Putamen (tissue), 1 donor: ENCODE data around the gene GULP1.

Source experiments
- DNase-seq: peaks from one replicate; pipeline ENCODE4 v3.0.0-alpha.2; 2016; ENCODE audit warnings: low spot score

GULP1 gene

DNA sequence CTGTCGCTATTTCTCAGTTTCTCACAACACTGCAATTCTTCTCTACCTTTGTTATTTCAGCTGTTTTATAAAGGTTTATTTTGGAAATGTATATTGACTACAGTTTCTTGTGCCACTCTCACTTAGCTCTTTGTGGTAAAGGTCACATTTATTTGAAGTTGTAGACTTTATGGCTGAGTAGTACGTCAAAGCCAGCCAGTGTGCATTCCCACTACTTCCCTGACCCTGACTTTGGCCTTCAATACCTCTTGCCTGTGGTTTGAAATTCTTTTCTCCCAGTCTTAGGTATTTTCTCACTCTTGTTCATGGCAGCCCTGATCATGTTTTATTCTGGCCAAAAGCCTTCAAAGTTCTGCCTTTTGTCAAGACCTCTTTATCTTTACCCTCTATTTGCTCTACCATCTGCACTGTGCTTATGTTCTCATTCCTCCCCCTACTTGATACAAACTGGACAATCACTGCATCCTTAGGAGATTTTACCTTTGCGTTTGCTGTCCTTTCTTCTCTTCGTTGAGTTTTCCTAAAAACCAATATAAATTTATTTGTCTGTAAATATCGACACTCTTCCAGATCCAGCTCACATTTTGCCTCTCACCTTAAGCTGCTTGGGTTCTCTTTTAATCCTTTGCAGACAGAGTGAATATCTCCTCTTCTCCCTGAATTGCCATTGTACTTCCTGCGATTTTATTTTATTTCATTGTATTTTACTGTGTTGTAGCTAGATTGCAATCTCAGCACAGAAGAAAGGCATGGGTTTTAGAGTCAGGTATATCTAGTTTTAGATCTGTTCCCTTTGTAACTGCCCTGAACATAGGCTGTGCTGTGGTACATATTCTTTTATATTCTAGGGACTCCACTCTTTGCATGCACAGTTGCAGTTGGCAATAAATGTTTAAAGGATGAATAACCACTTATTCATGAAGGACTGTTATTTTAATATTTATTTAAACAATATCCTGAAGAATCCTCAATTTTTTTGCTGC is 31.2 kb downstream of the GULP1 start:
- no peak for DNase-seq

DNA sequence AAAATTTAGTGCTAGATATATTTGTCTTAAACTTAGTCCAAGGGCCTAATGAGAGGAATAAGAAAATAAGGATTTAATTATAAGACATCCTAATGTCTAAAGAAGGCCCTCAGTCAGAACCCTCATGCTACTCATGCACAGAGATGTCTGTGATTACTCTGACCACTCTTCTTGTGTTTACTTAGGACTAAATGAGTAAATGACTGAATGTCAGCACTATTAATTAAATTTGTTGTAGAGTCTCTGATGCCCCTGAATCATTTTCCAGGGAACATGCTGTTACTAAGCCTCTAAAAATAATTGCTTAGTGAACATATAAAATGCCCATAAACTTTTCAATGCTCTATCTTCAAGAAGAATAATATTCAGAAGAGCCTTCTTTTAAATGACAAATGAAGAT is 32.4 kb downstream of the GULP1 start:
- DNase-seq = no peak

DNA sequence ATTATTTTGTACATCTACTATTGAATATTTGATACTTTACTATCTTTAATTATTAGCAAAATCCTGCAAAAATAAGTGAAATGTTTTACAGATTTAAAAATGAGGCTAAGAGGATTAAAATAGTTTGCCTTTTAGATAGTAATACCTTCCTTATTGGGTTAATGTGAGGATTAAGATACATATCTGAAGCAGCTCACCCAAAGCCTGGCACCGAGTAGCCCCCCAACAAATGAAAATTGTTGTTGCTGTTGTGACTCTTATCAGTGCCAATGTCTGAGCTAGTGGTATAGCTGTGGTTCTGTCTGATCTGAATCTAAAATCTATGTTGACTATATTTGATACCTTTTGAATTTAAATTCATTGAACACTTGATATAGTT is 34.6 kb downstream of the GULP1 start:
- no peak for DNase-seq

DNA sequence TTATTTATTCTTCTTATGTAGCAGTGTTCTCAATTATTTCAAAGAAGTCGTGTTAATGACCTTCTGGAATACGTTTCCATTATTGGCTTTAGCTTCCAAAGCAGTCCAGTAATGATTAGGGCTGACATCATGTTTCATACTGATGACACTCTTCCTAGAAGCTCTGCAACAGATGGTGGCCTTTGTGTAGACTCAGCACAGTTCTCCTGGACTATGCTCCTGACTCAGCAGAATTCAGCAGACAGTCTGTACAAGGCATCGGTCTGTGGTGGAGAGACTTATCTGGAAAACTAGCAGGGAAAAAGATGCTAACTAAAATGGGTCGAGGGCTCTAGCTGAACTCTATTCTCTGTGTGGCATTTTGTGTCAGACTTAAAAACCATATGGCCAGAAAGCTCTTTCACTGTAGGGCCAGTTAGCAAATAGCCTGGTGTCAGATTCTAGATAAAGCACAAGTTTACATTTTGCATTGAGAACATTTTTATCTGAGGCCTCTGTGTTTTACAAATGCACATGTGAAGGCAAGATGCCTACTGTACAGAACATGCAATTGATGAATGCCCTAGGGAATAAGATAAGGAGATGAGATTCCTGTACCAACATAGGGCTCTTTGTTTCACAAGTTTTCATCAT is 35.1 kb downstream of the GULP1 start:
- DNase-seq = no peak

- no peak for DNase-seq
Observed at GRCh38 chr2:188327518-188328213, 36.0 kb downstream of the GULP1 start.

- no peak for DNase-seq
Observed at GRCh38 chr2:188328419-188328818, 36.7 kb downstream of the GULP1 start.

DNA sequence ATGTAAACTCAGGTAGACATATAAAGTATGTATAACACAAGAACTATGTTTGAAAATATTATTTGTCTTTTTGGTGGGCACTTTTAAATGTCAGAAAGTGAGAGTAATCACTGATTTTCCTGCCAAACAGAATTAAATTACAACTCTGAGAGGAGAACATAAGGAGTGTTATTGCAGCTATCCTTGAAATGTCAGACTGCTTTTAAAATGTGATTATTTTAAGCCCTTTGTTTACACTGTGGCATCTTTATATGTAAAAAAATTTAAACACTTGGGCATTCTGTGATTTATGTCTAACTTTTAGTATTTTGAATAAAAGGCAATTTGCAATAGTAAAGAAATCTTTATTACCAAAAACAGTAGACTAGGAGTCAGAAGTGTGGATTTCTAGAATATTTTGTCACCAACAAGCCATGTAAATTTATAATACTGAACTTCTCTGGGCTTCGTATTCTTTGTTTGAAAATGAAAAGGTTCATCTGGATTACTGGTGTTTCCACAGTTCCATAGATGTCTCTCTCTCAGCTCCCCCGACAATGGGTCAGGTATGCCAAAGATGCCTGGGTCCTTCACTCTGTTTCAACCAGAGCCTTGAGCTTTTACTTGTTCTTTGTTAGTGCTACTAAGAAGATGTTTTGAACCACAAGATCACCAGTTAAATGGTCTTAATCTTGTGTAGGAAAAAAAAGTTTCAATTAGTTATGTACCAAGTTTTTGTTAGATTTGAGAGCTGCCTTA is 38.8 kb downstream of the GULP1 start:
- no peak for DNase-seq

DNA sequence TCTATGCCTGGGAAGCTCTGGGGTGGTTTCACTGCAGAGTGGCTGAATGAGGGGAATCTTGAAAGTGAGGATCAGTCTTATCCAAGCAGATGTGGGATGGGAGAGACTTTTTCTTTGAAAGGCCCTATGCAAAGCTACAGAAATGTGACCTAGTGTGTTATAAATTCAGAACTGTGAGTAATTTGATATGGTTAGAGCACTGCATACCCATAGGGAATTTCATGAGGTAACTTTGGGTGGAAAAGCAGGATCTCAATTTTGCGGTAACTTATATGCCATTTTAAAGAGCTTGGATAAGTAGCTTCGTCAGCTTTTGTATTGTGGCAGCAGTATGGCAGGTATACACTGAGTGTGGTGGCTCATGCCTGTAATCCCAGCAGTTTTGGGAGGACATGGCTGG is 40.9 kb downstream of the GULP1 start:
- no peak for DNase-seq

DNA sequence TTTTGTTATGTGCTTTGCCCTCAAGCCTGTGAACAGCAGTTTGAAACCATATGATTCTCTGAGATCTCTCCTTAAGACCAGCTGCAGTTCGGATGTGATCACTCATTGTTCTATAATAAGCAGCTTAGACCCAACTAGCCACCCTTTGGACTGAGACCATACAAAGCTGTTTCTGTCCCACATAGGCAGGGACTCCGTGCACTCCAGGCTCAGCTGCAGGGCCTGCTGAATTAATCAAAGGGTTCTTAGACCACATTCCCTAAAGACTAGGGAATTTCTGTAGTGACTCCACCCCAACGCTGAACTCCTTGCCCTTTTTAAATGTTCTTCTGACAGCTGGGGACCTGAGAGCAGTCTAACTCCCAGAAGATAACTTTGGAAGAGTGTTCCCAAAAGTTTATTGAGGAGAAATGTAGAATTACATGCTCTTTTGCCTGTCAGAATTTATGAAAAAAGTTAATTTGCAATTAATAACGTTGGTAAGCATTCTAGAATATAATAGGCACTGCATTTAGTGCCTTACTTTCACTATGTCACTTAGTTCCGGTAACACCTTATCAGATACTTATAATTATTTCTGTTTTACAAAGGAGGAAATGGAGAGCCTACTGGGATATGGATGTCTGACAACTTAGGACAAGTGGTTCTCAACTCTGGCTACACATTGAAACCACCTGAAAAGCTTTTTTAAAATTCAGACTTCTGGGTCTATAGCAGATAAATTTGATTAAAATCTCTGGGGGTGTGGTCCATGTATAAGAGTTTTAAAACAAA is 42.3 kb downstream of the GULP1 start:
- DNase-seq = peak; percentile 42

DNA sequence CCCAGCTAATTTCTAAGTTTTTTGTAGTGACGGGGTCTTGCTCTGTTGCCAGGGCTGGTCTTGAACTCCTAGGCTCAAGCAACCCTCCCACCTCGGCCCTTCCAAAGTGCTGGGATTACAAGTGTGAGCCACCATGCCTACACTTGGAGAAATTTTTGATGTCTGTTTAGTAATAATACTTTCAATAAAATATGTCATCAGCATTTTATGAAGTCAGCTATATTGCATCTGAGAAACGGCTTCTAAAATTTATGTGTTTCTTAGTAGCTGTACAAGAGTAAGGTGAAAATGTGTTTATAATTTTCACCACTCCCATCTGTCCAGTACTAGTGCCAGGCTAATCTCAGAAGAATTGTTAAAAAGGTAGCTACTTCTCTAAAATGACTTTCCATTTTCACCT is 46.8 kb downstream of the GULP1 start:
- DNase-seq = no peak

DNA sequence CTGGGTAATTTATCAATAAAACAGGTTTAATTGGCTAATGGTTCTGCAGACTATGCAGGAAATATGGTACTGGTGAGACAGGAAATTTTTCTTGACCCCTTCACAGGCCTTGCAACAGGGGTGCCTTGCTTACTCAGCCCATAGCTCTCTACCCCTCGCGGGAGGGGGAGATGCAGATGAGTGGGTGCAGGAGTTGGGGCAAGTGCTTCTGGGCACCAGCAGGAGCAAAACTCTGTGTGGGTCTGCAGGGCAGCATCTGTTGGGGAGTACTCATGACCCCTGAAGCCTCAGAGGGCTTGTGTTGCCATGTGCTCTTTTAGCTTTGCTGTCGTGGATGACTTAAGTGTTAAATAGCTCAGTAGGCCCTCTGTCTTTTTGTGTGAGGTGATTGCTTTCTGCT is 48.6 kb downstream of the GULP1 start:
- DNase-seq = no peak

DNA sequence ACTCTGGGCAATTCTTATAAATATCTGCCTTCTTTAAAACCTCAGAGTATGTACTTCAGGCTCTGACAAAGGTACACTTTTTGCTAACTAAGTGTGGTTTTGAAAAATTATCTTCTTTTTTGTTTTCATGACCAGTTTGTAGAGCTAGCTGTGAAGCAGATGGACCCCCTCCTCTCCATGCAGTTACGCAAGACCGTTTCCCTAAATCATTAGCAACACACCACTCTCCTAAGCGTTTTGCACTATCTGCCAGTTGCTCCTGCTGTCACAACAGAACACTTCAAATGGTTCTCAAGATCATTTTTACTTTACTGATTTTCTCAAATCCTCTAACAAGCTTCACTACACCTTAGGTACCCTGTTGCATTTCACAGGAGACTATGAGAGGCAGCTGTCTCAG is 53.3 kb downstream of the GULP1 start:
- no peak for DNase-seq

DNA sequence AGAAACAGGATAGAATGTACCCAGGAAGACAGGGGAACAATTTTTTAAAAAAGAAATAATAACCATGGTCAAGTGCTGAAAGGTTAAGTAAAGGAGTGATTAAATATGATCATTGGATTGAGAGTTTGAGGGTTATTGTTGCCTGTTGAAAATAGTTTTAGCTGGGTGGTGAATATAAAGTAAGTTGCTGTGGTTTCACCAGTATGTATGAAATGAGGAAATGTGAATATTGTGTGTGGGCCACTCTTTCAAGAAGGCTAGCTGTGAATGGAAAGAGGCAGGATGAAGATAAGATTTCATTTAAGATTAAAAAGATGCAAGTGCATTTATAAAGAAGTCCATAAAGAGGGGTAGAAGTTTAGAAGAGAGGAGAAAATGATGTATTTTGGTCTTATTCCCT is 53.8 kb downstream of the GULP1 start:
- DNase-seq = no peak

DNA sequence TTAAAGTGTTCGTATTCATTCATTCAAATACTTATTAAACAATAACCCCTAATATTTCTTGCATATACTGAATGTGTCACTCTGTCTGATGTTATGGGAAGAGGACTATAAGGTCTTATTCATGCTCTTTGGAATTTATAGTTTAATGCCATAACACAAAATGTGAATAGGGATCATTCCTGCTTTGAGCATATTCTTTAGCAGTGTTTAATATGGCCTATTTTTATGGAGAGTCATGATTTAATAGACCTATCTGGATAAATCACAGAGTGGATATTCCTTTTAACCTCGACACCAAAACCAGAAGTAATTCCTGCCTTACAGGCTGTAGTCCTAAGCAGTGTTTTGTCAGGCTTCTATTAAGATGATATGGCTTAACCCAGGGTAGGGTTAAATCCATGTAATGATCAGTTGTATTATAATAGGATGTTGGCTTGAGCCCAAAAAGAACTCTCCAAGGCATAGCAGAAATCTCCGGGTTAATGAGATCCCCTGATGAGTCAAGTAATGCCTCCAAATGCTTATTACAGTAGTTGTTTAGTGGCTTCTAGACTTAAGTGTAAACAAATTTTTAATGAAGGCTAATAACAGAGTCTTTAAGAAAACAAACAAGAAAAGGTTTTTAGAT is 54.3 kb downstream of the GULP1 start:
- DNase-seq = no peak

DNA sequence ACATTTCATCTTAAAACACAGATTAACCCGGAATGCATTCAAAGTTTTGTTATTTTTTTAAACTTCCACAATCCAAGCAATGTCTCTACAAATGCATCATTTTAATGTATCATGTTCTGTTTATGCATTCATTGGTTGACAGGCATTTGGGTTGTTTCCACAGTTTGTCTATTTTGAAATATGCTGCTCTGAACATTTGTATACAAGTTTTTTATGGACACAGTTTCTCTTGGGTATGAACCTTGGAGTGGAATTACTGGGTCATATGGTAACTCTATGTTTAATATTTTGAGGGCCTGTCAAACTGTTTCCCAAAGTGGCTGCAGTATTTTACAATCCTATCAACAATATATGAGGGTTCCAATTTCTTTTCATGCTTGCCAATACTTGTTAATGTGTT is 57.3 kb downstream of the GULP1 start:
- DNase-seq = no peak

- DNase-seq = no peak
Observed at GRCh38 chr2:188353282-188353681, 61.6 kb downstream of the GULP1 start.

- DNase-seq = no peak
Observed at GRCh38 chr2:188360485-188361263, 69.0 kb downstream of the GULP1 start.

GRCh38 chr2:188364033-188364630 is 72.5 kb downstream of the GULP1 start:
- DNase-seq = no peak

GRCh38 chr2:188365058-188365641 is 73.5 kb downstream of the GULP1 start:
- no peak for DNase-seq
